HG03378 (cell line): ENCODE data around the gene DLGAP1.

Source experiments
- ATAC-seq: cut with Tn5 transposase; IDR thresholded peaks from one replicate; pipeline ENCODE4 v1.9.1; 2021; ENCODE audit warnings: mild to moderate bottlenecking, moderate library complexity; ENCODE audit not compliant: unreplicated experiment

Gene DLGAP1

GRCh38 chr18:3794537-3795348 lies 660.4 kb downstream of the DLGAP1 start:
- ATAC-seq: no peak

GRCh38 chr18:3793545-3793944 lies 661.6 kb downstream of the DLGAP1 start:
- ATAC-seq: no peak

DNA sequence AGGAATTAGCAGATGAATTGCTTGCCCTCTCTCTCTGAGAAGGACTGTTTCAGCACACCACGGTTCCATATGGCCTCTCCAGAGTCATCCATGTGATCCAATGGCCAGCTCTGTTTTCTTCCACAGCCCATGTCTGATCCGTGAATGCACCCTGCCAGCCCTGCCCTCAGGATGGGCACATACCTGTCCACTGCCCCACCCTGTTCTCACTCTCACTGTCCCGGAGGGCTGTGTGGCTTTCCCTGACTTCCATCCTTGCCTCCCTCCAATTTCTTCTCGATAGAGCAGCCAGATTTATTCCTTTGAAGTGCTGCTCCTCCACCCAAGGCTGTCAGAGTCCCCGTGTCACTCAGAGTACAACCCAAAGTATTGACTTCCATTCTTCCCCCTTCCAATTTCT lies 662.0 kb downstream of the DLGAP1 start:
- no peak for ATAC-seq

GRCh38 chr18:3792711-3793110 lies 662.4 kb downstream of the DLGAP1 start:
- no peak for ATAC-seq

GRCh38 chr18:3791238-3791637 lies 663.9 kb downstream of the DLGAP1 start:
- no peak for ATAC-seq

DNA sequence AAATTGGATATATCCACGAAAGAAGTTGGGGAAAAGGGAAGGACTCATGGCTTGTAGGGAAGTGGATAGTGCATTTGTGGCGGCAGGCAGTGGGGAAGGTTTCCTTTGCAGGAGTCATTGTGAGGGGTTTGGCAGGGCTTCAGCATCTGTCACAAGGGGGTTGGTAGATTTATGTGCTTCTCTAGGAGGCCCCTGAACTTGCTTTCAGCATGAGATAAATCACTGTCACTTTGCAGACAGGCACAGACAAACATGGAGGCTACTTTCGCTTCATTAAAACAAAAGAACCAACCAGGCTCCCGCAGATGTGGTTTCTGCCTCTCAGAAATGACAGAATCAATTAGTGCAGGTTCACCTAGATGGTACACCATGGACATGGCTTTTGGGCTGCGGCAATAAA lies 664.4 kb downstream of the DLGAP1 start:
- ATAC-seq: no peak

- ATAC-seq: no peak
Observed at GRCh38 chr18:3789525-3789924, 665.6 kb downstream of the DLGAP1 start.

- ATAC-seq: no peak
Observed at GRCh38 chr18:3784949-3785348, 670.2 kb downstream of the DLGAP1 start.

- no peak for ATAC-seq
Observed at GRCh38 chr18:3782901-3783300, 672.2 kb downstream of the DLGAP1 start.

DNA sequence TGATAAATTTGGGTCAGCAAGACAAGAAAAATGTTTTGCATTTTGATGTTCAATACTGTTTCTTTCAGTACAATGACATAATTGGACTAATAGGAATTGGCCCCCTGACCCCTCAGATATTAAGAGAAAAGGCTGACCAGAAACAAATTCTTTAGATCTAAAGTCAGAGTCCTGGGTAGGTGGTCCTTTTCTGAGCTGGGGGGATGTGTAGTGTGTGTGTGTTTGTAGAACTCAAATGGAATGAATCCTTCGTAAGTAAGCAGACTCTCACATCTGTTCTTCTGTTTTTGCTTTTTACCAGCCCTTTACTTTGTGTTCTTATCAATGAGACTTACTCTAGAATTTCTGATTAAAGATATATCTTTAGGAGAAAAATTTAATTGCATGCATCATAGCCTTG lies 677.4 kb downstream of the DLGAP1 start:
- no peak for ATAC-seq

GRCh38 chr18:3777122-3777521 lies 678.0 kb downstream of the DLGAP1 start:
- ATAC-seq: no peak

GRCh38 chr18:3775996-3776395 lies 679.1 kb downstream of the DLGAP1 start:
- no peak for ATAC-seq

DNA sequence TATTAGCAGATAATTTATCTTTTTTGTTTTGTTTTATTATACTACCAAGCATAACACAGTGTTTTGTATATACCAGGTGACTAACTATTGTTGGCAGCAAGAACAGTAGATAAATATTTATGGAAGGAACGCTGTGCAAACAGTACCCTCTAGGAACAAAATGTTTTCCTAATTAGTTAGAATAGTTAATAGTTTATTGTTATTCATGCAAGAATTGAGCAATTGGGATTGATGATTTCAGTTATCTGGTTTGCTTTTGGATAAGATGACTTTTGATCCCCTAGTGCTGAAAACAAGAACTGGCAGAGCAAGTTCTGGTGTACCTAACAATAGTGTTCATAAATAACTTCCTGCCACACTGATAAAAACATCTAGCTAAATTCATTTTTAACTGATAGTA lies 681.8 kb downstream of the DLGAP1 start:
- no peak for ATAC-seq

GRCh38 chr18:3771121-3771971 lies 683.8 kb downstream of the DLGAP1 start:
- ATAC-seq: peak; percentile 84

DNA sequence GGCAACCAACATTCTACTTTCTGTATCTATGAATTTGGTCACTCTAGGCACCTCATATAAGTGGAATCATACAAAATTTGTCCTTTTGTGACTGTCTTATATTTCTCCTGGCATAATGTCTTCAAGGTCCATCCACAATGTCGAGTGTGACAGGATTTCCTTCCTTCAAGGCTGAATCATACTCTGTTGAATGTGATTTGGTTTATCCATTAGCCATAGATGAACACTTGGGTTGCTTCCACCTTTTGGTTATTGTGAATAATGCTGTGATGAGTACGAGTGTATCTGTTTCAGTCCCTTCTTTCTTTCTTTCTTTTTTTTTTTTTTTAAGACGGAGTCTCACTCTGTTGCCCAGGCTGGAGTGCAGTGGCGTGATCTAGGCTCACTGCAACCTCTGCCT lies 693.8 kb downstream of the DLGAP1 start:
- no peak for ATAC-seq

DNA sequence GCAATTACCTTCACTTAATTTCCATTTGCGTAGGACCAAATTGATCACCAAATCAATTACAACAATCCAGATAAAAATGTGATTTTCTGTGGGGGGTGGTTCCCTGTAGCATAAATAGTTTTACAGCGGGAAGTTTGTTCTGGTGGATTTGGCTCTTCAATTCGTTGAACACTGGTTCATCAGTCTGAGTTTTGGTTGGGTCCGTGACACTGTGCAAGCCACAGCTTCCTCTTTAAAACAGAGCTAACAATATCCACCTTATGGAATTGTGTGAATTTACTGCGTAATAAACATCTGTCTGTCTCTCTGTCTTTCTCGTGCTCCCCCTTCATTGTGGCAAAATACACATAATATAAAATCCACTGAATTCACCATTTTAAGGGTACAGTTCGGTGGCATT lies 694.4 kb downstream of the DLGAP1 start:
- no peak for ATAC-seq

- ATAC-seq: no peak
Observed at GRCh38 chr18:3759099-3759498, 696.0 kb downstream of the DLGAP1 start.

GRCh38 chr18:3758531-3758930 lies 696.6 kb downstream of the DLGAP1 start:
- no peak for ATAC-seq

DNA sequence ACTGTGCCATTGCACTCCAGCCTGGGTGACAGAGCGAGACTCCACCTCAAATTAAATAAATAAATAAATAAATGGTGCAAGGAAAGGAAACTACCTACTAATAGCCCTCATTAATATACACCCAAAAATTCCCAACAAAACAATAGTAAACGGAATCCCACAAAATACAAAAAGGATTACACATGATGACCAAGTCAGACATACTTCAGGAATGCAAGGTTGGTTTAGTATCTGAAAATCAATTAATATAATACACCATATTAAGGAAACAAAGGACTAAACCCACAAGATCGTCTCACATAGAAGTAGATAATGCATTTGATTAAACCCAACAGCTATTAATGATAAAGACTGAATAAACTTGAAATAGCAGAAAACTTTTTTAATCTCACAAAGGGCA lies 697.7 kb downstream of the DLGAP1 start:
- ATAC-seq: no peak

DNA sequence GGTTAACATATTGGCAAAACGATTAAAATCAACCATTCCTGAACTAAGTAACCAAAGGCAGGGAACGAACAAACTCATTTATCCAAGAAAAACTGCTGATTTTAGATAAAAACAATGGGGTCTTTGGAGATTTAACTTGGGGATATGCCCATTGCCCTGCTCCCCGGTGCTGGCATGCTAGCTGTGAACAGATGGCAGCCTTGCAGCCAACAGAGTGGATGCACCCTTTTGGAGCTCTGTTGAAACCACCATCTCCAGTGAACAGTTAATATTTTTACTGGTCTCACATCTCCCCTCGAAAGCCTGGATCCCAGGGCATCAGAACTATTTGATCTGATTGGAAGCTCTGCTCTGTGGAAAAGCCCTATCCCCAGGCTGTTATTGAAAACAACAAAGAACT lies 702.0 kb downstream of the DLGAP1 start:
- ATAC-seq: no peak

- ATAC-seq: no peak
Observed at GRCh38 chr18:3748086-3748485, 707.0 kb downstream of the DLGAP1 start.
